Testis (tissue), 2 donors: ENCODE results near the gene KCNC3.
"Not testable (repeated sequence)": the region's sequence is repeated elsewhere in the genome, so short reads cannot be mapped to it uniquely, and the experiment has no call there.

ENCODE experiments used
- POLR2A ChIP-seq: fragments of 450-650 bp; IDR thresholded peaks from one replicate; pipeline ENCODE4 v1.6.1; 2017; ENCODE audit warnings: antibody characterized with exemption, mild to moderate bottlenecking, moderate library complexity
- TF ChIP-seq, protein P1 (sequence below), 3 experiments: fragments of 450-650 bp in 2 of 3; fragments of 200-600 bp in 1 of 3; sonication (generic) in 1 of 3; IDR thresholded peaks; one replicate each; pipeline ENCODE4 v1.5.1; 2016 to 2019; ENCODE audit warnings: antibody characterized with exemption in 3 of 3, mild to moderate bottlenecking in 2 of 3, moderate library complexity in 1 of 3

DNA sequence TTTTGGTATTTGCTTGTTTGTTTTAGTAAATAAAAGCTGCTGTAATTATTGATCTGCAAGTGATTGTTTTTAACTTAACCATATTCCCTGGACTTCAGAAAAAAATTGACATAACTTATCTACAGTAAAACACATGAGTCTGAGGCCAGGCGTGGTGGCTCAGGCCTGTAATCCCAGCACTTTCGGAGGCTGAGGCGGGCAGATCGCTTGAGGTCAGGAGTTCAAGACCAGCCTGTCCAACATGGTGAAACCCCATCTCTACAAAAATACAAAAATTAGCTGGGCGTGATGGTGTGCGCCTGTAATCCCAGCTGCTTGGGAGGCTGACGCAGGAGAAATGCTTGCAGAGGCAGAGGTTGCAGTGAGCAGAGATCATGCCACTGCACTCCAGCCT, 24.3 kb upstream of the KCNC3 start:
- TF ChIP-seq, protein P1, sequence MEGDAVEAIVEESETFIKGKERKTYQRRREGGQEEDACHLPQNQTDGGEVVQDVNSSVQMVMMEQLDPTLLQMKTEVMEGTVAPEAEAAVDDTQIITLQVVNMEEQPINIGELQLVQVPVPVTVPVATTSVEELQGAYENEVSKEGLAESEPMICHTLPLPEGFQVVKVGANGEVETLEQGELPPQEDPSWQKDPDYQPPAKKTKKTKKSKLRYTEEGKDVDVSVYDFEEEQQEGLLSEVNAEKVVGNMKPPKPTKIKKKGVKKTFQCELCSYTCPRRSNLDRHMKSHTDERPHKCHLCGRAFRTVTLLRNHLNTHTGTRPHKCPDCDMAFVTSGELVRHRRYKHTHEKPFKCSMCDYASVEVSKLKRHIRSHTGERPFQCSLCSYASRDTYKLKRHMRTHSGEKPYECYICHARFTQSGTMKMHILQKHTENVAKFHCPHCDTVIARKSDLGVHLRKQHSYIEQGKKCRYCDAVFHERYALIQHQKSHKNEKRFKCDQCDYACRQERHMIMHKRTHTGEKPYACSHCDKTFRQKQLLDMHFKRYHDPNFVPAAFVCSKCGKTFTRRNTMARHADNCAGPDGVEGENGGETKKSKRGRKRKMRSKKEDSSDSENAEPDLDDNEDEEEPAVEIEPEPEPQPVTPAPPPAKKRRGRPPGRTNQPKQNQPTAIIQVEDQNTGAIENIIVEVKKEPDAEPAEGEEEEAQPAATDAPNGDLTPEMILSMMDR (IDR thresholded peaks at IDR 0.05) = not testable (repeated sequence)
- TF ChIP-seq POLR2A = not testable (repeated sequence)
